NOMO-1 treated with dmso at 0.1 percent for 144 hours (cell line): ENCODE results near the gene NCBP2.
A peak's percentile ranks its signal among the peaks of the same experiment; 100 is the strongest.

Experiments used
- DNase-seq: peaks from one replicate; lab custom pipeline; 2025; ENCODE audit not compliant: unreplicated experiment; lab: John Stamatoyannopoulos, UW

Gene NCBP2

DNA sequence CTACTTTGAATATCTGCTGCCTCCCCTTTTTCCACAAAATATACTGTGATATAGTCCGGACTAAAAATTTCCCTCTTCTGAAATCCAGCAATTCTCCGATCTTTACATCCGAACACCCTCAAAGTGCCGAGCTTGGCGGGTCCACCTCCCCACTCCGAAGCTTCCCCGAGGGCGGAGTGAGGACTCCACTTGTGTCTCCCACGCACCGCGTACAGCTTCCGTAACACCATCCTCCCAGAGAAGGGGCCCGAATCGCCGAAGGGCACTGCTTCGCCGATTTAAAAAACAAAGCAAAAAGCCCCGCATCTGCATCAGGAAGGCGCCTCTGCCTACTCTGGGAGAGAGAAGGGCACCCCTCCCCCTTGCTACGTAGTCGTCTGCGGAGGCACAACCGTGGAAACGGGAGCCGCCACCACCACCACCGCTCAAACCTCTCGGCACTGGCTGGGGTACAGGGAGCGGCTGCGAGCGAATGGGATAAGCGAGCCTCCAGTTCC is 551 bp downstream of the NCBP2 start:
- DNase-seq: peak; percentile 81

DNA sequence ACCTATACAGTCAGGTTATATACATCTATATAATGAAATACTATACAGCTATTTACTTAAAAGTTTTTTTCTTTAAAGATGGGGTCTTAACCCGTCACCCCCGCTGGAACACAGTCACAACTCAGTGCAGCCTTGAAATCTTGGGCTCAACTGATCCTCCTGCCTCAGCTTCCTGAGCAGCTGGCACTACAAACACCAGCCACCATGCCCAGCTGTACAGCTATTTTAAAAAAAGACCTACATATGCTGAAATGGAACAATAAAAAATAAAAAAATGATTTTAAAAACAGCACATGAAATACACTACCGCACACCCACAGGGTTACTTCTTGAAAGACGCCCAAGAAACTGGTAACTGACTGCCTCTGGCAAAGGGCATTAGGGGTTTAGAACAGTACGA is 3.8 kb downstream of the NCBP2 start:
- DNase-seq: no peak

DNA sequence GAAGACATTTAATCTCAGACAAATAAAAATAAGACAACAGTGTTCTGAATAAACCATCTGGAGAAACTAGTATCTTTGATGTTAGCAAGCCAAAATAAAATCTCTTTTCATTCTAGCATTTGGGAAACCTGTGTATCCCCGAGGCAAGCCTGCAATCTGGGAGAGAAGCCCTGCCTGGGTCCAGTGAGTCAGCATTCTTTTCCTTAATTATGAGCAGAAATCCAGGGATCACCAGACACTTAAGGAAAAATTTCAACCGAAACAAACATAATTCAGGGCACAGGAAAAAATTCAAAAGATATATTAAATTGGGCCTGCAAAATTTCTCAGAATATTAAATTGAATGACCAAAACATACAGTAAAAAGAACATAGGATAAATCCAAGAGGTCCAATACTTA is 4.2 kb downstream of the NCBP2 start:
- no peak for DNase-seq

DNA sequence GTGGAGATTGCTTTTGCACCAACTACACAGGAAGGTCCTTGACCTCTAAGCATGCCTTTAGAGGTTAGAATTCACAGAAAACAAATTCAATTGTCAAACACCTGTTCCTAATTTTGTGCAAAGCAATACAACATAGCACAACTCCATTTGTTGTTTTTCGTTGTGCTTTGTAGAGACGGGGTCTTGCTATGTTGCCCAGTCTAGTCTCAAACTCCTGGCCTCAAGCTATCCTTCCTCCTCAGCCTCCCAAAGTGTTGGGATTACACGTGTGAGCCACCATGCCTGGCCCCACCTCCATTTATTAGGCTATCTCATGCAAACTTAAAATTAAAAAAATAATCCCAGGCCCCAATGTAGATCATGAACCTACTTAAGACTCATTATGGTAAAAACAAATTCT is 6.0 kb downstream of the NCBP2 start:
- no peak for DNase-seq

DNA sequence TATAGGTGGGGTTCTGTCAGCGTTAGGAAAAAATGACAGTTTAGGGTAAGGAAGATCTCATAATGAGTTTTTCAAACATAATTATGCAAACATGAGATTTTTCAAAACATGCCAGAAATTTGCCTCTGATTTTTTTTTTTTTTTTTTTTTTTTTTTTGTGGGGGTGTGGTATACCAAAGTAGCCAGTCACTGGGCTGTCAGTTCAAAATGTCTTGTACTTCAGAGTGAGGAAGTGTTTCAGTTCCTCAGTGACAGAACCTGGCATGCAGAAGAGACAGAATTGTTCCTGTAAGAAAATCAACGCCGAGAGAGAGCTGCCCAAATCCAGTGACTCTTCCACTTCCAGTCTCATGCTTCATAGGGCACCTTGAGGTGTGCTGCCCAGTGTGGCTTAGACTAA is 9.7 kb downstream of the NCBP2 start:
- no peak for DNase-seq

DNA sequence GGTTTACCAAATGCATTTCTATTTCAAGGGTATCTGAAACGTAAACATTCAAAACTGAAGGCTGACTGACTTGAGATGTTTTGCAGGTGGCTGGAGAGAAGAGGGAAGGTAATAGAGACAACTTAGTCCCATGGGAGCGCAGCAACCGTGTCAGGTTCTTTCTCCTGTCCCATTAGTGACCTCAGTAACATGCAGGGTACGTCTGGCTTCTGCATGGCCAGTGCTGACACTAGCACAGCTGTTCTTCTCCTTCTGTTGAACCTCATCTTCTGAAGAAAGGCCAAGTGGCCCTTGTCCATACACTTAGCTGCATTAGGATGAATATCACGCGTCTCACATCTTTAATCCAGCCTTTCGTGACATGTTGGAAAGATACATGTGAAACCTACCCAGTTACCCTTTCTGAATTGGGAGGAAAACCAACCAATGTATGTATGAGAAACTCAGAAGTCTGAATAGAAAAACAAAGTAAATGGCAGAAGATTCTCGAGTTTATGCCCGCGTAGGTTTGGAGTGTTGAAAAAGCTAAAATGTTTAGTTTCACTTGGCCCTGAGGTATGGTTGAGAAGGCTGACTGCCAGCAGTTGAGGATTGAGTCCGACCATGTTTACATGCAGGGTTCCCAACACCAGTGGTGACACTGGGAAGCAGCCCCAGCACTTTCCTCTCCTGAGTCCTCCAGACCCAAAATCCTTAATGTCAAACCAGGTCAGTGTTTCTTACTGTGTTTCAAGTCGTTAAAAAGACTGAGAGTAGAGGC is 10.3 kb downstream of the NCBP2 start:
- DNase-seq: no peak

DNA sequence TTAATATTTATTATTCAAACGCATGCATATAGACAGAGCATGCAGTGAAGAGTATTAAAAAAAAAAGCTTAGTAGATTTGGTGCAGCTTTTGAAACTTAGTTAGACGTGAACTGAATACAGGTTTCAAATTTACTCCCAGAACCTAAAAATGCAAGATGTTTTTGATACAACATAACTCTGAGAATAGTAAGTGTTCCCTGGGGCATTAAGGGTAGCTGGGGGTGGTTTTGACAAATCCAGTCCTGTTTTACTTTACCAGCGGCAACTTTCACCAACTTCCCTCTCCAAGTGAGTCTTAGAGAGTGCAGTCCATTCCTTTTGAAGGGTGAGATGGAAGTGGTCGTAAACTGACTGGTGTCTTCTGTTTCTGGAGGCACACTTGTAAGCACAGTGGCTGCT is 11.2 kb downstream of the NCBP2 start:
- DNase-seq: no peak

DNA sequence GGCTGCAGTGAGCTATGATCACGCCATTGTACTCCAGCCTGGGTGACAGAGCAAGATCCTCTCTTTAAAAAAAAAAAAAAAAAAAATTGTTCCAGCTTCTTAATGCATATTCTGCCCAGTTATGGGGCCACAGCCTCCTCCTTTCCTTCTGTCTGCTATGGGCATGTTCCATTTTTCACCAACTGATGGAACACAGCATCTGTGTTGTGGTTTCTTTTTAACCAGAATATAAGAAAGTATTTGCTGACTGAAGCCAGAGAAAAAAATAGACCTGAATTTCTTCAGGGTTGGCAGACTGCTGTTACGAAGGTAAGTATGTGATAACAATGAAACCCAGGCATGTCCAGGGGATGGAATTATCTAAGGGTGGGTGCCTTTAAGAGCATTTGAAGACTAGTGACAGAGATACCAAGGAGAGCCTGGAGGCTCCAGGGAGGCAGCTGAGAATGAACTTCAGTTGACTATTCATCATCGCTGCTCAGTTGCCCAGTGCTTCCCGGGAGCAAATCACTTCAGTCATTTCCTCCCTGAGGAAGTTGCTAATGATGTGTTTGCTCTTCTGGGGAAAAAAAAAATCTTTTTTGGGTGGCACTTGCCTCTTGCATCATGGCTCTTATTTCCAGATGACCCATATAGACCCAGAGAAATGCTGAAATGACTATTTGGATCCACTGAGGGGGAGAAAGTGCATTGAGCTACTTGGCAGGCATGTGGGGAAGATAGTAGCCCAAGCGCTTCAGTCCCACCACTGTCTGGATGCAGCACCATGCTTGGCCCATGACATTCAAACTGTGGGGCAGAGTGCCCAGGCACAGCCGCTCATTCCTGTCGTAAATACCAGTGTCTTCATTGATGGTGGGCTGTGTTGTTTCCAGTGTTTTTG is 14.5 kb downstream of the NCBP2 start:
- DNase-seq: no peak

DNA sequence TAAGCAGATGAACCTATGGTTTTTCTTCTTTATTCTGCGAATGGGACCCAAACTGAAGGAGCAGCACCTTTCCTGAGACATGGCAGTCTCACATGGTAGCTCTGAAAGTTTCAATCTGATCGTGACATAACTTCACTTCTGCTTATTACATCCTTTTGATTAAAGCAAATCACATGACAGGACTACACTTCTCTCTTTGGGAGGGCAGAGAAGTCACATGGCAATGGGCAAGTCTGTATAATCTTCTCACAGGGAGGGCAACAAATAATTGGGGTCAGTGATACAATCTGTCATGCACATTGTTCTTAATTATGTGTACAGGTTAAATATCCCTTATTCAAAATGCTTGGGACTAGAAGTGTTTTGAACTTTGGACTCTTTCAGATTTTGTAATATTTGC is 21.6 kb downstream of the NCBP2 start:
- DNase-seq: peak; percentile 69

DNA sequence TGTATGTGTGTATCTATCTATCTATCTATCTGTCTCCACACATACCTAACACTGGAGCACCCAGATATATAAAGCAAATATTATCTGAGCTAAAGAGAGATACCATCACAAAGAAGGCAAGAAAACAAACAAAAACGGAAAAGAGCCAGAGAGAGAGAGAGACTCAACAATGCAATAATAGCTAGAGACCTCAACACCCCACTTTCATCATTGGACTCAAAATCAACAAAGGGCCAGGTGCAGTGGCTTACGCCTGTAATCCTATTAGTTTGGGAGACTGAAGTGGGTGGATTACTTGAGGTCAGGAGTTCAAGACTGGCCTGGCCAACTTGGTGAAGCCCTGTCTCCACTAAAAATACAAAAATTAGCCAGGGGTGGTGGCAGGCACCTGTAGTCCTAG is 23.4 kb downstream of the NCBP2 start:
- no peak for DNase-seq

DNA sequence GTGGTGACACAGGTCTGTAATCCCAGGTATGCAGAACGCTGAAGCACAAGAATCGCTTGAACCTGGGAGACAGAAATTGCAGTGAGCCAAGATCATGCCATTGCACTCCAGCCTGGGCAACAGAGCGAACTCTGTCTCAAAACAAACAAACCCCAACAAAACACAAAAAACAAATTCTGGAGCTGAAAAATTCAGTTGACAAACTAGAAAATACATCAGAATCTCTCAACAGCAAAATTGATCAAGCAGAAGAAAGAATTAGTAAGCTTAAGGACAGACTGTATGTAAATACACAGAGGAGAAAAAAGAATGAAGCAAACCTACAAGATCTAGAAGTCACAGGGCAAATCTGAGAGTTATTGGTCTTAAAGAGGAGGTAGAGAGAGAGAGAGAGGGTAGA is 25.3 kb downstream of the NCBP2 start:
- no peak for DNase-seq

DNA sequence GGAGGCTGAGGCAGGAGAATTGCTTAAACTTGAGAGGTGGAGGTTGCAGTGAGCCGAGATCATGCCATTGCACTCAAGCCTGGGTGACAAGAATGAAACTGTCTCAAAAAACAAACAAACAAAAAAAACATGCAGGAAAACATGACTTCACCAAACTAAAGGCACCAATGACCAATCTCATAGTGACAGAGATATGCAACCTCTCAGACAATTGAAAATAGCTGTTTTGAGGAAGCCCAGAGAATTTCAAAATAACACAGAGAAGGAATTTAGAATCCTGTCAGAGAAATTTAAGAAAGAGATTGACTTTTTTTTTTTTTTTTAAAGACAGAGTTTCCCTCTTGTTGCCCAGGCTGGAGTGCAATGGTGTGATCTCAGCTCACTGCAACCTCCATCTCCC is 26.1 kb downstream of the NCBP2 start:
- no peak for DNase-seq

DNA sequence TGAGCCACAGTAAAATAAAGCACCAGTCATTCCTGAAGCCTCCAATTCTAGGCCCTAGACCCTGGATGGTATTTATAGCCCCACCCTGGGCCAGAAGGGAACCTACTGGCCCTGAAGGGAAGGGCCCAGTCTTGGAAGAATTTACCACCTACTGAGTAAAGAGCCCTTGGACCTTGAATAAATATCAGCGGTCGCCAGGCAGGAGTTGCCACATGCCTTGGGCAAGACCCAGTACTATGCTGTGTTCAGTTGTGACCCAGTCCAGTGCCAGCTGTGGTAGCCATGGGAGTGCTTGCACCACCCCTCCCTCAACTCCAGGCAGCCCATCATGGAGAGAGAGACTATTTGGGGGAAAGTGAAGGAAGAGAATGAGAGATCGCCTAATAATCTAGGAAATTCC is 27.0 kb downstream of the NCBP2 start:
- DNase-seq: no peak

DNA sequence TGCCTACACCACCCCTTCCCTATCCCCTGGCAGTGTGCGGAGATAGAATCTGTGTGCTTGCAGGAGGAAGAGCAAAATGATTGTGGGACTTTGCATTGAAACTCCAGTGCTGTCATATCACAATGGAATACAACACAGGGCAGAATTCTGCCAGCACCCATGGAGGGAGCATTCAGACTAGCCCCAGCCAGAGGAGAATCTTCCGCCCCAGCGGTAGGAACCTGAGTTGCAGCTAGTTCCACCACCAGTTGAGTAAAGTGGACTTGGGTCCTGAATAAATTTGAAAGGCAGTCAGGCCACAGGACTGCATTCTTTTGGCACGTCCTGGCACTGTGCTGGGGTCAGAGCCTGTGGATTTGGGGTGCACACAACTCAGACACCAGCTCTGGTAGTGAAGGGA is 27.5 kb downstream of the NCBP2 start:
- no peak for DNase-seq

DNA sequence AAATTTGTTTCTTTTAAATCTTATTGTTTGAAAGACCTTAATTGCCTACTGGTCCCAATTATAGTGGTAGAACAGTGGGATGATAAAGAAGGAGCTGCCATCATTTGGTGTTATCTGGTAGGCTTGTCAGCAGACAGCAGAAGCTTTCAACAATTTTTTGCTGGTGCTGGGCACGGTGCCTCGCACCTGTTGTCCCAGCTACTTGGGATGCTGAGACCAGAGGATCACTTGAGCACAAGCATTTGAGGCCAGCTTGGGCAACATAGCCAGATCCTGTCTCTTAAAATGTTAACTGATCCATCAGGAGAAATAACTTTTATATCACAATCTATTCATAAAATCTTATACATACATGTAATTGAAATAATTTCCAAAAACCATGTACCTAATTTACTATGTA is 38.6 kb downstream of the NCBP2 start:
- DNase-seq: no peak

DNA sequence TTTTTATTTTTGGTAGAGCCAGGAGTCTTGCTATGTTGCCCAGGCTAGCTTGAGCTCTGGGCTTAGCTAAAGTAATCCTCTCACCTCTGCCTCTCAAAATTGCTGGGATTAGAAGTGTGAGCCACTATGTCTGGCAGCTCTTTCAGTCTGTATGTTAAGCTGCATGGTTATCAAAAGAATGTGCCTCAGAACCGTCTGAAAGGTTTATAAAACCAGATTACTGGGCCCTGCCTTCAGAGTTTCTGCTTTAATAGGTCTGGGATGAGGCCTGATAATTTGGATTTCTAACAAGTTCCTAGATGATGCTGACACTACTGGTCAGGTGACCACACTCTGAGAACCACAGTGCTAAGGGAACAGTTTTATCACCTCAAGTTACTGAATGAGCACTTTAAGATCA is 40.0 kb downstream of the NCBP2 start:
- DNase-seq: no peak

DNA sequence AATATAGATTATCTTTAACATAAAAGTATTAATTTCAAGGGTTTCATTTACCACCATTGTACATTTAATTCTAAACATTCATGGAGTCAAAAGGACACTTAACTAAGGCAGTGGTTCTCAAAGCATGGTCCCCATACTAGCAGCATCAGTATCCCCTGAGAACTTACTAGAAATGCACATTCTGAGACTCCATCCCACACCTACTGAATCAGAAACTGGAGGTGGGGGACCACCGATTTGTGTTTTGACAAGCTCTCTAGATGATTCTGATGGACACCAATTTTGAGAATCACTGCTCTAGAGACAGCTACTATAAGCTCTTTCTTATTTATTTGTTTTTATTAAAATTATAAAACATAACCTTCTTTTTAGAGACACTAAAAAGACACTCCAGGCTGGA is 40.6 kb downstream of the NCBP2 start:
- DNase-seq: no peak

DNA sequence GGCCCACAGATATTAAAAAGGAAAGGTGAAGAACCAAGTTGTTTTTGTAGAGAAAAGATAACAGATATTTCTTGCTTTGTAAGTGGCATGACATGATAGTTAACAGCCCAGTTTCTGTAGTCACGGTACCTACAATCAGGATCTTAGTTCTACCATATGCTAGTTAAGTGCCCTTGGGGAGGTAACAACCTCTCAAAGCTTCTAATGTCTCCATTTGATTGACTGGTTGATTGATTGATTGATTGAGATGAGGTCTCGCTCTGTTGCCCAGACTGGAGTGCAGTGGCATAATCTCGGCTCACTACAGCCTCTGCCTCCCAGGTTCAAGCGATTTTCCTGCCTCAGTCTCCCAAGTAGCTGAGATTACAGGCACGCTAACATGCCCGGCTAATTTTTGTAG is 46.1 kb downstream of the NCBP2 start:
- DNase-seq: no peak

DNA sequence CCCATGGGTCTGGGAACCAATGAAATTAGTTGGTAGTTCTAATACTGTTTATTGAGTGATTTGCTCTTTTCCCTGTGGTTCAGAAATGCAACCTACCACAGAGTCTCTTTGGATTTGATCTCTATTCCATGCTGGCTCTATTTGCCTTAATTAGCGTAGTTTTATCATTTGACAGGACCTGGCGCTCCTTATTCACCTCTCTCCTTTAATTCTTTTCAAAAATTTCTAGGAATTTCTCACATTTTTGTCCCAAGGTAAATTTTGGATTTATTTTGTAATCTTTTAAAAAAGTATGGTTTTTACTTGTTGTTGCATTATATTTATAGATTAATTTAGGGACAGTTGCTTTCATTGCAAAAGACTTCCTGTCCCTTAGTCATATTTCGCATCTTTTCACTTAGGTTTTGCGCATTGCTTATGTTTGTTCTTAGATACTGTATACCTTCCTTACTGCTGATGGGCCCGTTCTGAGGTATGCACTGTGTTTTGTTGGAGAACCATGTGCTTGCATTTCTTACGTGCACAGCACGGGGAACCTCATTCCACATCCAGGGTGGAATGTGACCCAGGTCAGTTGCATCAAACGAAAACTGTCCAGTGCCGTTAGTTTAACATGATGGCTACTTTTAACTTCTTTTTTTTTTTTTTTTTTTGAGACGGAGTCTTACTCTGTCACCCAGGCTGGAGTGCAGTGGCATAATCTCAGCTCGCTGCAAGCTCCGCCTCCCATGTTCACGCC is 47.6 kb downstream of the NCBP2 start:
- DNase-seq: no peak

DNA sequence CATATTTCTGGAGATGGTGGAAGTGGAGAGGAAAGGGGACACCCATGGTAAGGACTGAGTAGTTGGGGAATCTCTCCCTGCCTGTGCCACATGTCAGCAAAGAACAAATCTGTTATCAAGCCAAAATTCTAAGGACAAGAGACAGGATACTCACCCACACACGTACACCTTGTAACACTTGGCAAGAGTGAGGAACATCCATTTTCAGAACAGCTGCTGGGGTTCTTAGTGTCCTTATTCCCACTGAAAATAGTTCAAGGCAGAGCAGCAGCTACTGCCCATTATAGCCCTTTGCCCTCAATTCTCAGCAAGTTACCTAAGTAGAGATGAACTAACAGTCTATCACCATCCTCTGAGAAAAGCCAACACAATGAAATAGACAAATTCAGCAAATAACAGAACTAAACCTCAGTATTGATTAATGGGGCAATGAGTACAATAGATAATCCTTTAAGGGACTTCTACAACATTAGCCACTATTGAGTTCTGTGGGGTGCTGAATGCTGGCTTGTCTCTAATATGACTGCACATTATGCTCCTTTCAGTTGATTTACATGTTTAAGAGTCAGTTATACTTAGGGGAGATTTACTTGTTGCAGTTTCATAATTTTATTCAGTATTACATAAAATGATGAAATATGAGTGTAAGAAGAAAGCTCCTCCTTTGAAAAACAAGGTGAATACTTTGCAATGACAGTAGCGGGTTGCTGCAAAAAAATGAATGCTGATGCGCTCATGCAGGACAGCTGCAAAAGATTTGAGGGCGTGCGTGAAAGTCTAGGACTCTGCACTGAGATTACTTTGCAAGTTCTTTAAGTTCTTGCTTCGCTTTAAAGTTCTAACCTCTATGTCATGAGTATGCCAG is 52.3 kb downstream of the NCBP2 start:
- DNase-seq: no peak

DNA sequence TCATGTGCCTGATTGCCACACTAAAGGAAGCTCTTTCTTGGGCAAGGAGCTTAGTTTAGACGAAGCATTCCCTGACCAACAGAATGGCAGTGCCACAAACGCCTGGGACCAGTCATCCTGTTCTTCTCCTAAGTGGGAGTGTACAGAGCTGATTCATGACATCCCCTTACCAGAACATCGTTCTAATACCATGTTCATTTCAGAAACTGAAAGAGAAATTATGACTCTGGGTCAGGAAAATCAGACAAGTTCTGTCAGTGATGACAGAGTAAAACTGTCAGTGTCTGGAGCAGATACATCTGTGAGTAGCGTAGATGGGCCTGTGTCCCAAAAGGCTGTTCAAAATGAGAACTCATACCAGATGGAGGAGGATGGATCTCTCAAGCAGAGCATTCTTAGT is 56.2 kb downstream of the NCBP2 start:
- no peak for DNase-seq
